KBM-7 (cell line): ENCODE results near the gene FITM2.
A peak's percentile ranks its signal among the peaks of the same experiment; 100 is the strongest.
"Not testable (repeated sequence)": the region's sequence is repeated elsewhere in the genome, so short reads cannot be mapped to it uniquely, and the experiment has no call there.

Experiments used
- DNase-seq: peaks from one replicate; pipeline ENCODE4 v3.0.0-alpha.2; 2015
- in situ Hi-C: fragments of 300-500 bp; cut with MboI; formaldehyde crosslinking; loops from 2 replicates; pipeline ENCODE4 v1.14.3; 2020; ENCODE audit warnings: low sequenced_read_pairs, low pct_unique_long_range_greater_than_20kb, mixed read lengths

FITM2 gene, protein sequence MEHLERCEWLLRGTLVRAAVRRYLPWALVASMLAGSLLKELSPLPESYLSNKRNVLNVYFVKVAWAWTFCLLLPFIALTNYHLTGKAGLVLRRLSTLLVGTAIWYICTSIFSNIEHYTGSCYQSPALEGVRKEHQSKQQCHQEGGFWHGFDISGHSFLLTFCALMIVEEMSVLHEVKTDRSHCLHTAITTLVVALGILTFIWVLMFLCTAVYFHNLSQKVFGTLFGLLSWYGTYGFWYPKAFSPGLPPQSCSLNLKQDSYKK

DNA sequence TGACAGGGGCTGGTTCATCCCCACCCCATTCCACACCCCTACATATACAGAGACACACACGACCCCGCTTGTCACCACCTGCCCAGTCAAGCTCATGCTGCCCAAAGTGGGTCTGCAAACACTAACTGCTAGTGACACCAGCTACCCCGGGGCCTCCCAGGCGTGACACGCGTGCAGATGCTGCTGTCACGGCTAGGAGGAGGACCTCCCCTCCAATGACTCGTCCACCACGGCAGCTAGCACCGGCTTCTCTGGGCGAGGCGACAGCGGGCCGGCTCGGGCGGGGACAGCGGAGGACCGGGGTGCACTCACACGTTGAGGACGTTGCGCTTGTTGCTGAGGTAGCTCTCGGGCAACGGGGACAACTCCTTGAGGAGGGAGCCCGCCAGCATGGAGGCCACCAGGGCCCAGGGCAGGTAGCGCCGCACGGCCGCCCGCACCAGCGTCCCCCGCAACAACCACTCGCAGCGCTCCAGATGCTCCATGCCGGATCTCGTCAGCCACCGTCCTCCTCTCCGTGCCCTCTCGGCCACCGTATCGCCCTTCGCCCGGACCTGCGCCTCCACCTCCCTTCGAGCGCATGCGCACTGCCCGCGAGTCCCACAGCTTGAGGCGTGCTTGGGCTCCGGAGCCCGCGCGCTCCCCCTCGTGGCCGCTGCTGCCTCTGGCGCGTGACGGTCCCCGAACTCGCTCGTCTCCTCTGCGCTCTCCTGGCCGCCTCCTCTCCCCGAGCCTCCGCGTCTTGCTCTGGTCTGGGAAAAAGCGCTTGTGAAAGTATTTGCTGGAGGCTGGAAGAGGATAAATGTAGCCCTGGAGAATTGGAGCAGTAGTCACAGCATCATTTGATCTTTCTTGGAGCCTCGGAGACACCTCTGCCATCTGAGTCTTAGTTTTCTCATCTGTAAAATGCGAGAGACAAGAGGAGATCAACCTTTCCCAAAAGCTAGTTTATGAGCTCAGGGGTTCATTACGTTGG is at the start of gene FITM2:
Gene FITM2 (minus strand): TSS at position 539 of the 976 bp plus-strand sequence. CDS start 54 bp downstream, at position 485.
- in situ Hi-C loops, result no loop called here
- peak; percentile 95 for DNase-seq

DNA sequence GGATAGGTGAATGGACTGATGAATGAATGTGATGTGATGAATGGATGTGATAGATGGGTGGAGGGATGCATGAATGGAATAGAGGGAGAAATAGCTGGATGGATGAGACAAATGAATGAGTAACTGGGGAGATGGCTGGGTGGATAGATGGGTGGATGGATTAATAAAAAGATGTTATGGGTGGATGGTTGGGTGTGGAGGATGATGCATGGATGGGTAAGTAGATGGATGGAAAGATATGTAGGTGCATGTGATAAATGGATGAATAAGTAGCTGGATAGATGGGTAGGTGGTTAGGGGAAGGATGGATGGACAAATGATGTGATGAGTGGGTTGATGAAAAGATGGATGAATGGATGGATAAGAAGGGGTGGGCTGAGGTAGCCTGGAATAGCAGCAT is 49.2 kb upstream of the FITM2 start:
- no peak for DNase-seq
- in situ Hi-C loops, result no loop called here

DNA sequence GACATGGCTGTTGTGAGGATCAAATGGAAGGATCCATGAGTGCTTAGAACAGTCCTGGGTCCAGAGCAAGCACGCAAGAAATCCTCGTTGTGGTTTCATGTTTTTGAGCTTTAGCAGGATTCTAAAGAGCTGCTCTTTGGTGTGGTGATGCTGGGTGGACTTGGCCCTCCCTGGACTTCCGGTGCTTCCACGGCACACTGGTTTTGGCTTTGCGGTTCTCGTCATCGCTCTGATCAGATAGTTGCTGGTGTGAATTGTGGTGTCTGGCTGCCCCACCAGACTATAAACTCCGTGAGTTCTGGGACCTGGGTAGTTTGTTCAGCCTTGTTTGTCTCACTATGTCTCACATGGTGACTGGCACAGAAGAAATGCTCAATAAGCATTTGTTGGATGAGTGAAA is 47.8 kb upstream of the FITM2 start:
- in situ Hi-C loops, result no loop called here
- no peak for DNase-seq

DNA sequence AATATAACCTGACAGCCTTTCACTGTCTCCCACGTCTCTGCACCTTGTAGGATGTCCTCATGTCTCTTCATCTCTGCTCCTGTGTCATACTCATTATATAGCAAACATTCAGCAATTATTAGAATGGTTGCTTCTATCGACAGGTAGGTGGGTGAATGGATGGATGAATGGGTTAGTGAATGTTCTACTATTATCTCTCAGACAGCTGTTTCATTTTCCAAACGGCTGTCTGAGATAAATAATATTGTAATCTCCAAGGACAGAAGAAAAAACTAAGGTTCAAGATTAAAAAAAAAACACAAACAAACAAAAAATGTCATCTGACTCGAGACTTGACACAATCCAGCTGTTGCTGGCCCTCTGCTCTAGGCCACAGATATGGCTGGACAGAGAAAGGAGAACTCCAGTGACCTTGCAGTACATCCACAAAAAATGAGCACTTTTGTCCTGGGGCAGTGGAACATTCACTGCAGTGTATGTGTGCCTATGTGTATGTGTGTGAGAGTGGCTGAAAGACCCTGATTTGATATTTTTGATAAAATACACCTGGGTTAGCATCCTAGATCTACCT is 46.6 kb upstream of the FITM2 start:
- in situ Hi-C loops, result no loop called here
- DNase-seq, result no peak

DNA sequence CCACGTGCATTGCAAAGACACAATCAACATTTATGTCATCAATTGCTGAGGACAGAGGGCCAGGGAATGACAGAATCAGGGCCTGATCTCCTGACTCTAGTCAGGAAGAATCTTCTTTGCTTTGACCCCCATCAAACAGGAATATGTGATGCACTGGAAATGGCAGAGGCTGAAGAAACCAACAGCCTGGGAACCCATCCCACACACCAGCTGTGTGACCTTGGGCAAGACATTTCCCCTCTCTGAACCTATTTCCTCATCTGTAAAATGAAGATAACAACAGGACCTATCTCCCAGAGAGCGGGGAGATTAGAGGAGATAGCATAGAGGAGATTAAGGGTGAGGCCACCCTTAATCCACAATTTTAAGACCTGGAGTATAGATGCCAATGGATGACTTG is 46.0 kb upstream of the FITM2 start:
- DNase-seq, result no peak
- in situ Hi-C loops, result no loop called here

DNA sequence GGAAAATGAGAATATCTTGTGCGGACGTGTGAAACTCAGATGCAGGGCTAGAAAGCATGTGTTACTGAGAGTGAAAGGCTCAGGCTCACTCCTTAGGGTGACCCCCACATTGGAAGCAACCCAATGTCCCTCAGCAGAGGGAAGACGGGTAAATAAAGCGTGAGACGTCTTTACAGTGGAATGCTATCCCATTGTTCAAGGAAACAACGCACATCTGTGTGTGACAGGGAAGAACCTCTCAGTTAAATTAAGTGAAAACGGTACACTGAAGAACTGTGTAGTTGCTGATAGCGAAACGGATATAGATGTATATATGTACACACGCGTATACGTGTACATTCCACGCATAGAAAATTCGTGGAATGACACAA is 45.3 kb upstream of the FITM2 start:
- in situ Hi-C loops, result no loop called here

DNA sequence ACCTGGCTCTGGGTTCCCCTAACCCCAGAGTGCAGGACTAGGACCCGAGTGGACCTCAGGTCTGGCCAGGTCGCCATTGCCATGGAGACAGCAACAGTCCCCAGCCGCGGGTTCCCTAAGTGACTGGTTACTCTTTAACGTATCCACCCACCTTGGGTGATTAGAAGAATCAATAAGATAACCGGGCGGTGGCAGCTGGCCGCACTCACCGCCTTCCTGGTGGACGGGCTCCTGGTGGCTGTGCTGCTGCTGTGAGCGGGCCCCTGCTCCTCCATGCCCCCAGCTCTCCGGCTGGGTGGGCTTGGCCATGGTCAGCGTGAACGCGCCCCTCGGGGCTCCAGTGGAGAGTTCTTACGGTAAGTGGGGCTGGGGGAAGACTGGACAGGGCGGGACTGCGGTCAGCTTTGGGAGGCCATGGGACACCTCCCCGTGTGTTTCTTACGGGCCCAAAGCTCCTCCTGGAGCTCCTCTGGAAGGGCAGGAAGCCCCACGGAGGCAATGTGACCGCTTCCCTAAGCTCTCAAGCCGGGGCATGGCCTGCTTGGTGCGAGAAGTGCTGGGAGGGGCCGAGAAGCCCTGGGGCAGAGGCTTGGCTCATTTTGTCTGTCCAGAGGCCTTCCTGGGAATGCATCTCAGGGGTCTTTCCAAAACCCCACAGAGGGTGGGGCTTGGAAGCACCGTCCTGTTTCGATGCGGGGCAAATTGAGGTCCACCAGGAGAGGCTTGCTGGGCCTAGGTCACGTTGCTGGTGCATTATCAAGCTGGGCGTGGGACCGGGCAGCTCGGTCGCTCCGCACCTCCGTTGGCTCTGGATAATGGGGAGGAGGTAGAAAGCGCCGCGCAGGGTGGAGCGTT is 44.7 kb upstream of the FITM2 start, which contains the start of gene HNF4A:
Gene HNF4A (plus strand): TSS at position 202 of the 855 bp plus-strand sequence. CDS start 106 bp downstream, at position 308.
- in situ Hi-C loops, result no loop called here
- no peak for DNase-seq

More for the DNA sequence above, 45.3 kb upstream of the FITM2 start:
- no peak for DNase-seq

DNA sequence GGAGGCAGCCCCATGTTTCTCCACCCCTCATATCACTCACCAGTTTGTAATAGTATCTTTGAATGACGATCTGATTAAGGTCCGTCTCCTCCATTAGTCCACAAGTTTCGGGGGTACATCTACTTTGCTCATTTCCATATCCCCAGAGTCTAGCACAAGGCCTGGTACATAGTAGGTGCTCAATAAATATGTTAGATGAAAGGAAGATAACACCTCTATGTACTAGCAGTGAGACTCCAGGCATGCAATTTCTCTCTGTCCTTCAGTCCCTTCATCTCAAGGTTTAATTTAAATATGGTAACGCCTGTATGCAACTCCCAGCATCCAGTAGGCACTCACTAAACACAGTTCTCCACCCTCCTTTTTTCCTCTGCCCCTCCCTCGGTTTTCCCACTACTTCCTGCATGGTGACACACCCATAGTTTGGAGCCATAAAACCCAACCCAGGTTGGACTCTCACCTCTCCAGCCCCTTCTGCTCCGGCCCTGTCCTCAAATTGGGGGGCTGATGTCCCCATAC is 44.0 kb upstream of the FITM2 start:
- no peak for DNase-seq
- in situ Hi-C loops, result no loop called here

DNA sequence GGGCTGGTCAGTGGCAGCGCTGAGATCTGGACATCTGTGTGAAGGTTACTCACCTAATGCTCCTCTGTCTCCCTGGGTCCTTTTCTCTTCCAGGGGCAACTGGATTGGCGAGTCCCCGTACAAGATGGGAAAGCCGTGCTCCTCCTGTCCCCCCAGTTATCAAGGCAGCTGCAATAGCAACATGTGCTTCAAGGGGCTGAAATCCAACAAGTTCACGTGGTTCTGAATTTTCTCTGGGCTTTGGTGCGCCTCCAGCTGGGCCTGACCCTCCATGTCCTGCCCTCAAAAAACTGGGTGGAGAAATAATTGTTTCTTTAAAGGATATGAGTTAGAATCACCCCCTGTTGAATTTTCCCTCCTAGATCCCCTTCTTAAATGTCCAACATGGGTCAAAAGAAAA is 39.6 kb upstream of the FITM2 start:
- DNase-seq, result no peak
- in situ Hi-C loops, result no loop called here

DNA sequence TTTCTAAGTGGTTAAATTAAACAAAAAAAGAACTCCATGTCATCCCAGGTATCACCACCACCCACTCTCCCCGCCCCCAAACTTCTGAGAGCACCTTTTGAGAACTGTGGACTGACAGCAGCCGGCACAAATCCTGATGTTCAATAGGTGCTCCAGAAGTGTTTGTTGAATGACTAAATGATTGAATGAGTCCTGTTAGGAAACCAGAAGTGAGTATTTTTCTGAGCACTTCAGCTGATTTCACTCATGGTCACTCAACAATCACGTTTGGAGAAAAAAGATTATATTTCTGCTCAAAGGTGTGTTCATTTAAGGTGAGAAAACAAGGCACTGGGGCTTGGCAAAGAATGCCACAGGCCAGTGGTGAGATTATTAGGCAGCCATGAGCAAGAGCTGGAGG is 38.3 kb upstream of the FITM2 start:
- in situ Hi-C loops, result no loop called here
- DNase-seq, result no peak

DNA sequence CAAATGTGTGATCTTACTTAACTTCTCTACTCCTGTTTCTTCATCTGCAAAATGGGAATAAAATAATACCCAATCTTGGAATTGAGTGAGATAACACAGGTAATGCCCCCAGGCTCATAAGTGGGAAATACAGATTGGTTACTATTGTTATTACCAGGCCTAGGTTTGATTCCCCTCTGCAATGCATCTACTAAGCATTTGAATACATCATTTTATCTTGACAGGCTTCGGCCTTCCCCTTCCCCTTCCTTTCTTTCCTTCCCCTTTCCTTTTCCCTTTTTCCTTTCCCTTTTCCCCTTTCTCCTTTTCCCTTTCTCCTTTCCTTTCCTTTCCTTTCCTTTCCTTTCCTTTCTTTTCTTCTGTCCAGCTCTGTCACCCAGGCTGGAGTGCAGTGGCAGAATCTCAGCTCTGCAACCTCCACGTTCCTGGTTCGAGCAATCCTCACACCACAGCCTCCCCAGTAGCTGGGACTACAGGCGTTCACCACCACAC is 37.2 kb upstream of the FITM2 start:
- in situ Hi-C loops, result no loop called here
- DNase-seq, result no peak

DNA sequence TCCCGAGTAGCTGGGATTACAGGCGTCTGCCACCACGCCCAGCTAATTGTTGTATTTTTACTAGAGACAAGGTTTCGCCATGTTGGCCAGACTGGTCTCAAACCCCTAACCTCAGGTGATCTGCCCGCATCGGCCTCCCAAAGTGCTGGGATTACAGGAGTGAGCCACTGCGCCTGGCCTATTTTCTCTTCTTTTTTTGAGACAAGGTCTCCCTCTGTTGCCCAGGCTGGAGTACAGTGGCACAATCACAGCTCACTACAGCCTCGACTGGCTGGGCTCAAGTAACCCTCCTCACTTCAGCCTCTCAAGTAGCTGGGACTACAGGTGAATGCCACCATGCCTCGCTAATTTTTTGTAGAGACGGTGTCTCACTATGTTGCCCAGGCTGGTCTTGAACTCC is 34.9 kb upstream of the FITM2 start:
- in situ Hi-C loops, DNase-seq: not testable (repeated sequence)

DNA sequence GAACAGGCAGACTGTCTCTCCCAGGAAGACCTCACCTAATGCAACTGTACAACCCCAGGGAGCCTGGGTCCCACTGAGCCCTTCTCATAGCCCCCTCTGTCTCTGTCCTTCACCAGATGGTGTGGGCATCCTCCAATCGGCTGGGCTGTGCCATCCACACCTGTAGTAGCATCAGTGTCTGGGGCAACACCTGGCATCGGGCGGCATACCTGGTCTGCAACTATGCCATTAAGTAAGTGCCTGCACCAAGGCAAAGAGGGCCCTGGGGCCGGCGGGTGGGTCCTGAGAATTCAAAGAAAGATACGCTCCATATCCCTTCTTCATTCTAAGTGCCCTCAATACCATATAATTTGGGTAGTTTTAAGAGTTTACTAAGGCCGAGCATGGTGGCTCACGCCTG is 34.1 kb upstream of the FITM2 start:
- no peak for DNase-seq
- in situ Hi-C loops, result no loop called here

DNA sequence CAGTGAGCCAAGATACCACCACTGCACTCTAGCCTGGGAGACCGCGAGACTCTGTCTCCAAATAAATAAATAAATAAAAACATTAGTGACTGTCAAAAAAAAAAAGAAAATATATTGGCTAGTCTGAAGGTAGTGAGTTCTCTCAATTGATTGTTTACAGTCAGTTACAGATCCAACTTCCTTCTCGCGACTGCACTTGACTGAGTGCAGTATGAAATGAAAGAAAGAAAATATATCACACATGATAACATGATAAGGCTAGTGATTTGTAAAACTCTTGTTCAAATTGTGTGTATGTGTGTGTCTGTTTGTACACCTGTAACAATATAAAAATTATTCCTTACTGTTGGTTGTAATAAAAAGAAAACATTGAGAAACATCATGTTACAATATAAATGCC is 33.7 kb upstream of the FITM2 start:
- in situ Hi-C loops, result no loop called here
- no peak for DNase-seq

DNA sequence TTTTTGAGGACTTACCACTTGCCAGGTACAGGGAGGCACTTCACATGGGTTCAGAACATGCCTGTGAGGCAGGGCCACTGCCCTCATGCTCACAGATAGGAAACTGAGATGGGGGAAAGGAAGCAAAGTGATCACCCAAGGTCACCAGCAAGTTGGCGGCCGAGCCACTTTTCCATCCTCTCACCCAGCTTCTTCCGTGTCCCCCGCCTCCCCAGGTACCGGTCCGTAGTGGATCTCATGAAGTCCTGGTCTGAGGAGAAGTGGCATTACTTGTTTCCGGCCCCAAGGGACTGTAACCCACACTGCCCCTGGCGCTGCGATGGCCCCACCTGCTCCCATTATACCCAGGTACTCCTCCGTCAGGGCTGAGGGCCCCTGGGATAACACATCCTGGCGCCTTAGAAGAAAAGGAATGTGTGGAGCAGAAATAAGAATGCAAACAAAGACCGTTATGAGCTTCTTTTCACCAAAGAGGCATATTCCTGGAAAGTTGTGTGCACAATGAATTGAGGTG is 32.2 kb upstream of the FITM2 start:
- no peak for DNase-seq
- in situ Hi-C loops, result no loop called here

DNA sequence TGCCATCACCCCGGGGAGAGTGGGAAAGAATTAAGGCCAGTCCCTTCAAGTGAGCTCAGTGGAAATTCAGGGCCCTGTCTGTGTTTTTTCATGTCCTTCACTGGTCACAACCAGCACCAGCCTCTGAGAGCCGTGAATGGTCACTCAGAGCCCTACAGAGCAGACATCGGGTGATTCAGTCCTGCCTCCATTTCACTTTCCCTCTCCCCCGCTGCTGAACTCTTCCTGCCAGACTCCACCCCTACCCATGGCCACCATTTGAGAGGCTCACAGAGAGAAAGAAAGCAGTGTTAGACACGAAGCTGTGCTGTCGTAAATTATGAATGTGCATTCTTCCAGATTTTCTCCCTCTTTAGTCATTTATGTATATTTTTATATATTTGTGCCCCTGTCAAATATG is 31.2 kb upstream of the FITM2 start:
- no peak for DNase-seq

DNA sequence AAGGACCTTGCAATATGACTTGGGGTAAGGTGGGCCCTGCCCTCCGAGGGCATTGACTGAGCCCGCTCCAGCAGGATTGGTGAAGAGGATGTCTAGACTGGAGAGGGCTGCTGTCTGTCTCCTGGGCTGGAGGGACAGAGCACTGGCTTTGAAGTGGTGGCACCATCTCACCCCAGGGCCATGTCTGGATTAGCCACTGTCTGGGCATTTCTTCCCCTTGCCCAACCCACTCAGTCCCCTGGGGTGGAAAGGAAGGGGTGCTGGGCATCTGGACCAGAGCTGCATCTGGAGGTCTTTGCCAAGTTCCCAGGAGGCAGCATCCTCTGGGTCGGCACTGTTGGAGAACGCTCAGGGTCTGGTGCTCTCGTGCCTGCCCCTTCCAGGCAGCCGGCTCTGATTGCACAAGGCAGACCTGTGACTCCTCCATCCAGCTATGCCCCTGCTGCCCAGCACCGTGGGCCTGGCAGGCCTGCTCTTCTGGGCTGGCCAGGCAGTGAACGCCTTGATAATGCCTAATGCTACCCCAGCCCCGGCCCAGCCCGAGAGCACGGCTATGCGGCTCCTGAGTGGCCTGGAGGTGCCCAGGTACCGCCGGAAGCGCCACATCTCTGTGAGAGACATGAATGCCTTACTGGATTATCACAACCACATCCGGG is 25.9 kb upstream of the FITM2 start, which contains the start of gene R3HDML:
Gene R3HDML (plus strand): TSS at position 319 of the 656 bp plus-strand sequence. CDS start 115 bp downstream, at position 434.
- in situ Hi-C loops, result no loop called here
- no peak for DNase-seq

More for the DNA sequence above, 31.2 kb upstream of the FITM2 start:
- in situ Hi-C loops, result no loop called here

DNA sequence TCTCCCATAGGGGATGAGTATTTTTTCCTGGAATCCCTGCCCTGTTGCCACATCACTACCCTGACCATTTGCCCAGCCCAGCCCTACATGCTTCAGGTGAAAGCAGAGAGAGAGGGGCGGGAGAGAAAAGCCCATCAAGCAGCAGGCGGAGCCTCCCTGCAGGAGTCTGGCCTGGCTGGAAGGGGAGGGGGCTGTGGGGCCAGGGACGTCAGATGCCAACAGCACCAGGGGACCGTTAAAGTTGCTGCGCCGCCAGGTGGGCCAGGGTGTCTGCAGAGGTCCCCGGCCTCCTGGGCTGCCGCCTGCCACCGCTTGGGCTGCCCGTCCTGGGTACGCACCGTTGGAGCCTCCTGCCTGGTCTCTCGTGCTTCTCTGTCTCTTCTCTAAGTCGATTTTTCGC is 25.1 kb upstream of the FITM2 start:
- in situ Hi-C loops, result no loop called here
- no peak for DNase-seq
